ENCODE results near the gene ZNF70.

- TF ChIP-seq SIN3A (IDR thresholded peaks at IDR 0.05; ENCODE audit: borderline replicate concordance, low read depth, low read length) (no peak), CHD2 (IDR thresholded peaks at IDR 0.05; ENCODE audit: low read length, partially characterized antibody) (no peak), CTCF (IDR thresholded peaks at IDR 0.05) (no peak), RXRA (IDR thresholded peaks at IDR 0.05; ENCODE audit: borderline replicate concordance, low read depth) (no peak), MEF2A (IDR thresholded peaks at IDR 0.05; ENCODE audit: borderline replicate concordance, low read depth) (no peak), POLR2AphosphoS5 (IDR thresholded peaks at IDR 0.05; ENCODE audit: low read depth, low read length) (no peak), EZH2phosphoT487 (IDR thresholded peaks at IDR 0.05; ENCODE audit: borderline replicate concordance, low read depth) (no peak), EP300 (IDR thresholded peaks at IDR 0.05; ENCODE audit: borderline replicate concordance in 1 of 2, low read depth in 1 of 2, low read length in 1 of 2) (no peak), RAD21 (IDR thresholded peaks at IDR 0.05; ENCODE audit: low read length) (no peak), MAX (IDR thresholded peaks at IDR 0.05; ENCODE audit: low read depth) (no peak), RFX5 (IDR thresholded peaks at IDR 0.05; ENCODE audit: low read length) (no peak), SMC3 (IDR thresholded peaks at IDR 0.05; ENCODE audit: low read depth, low read length) (no peak)
These were observed 4.2 kb upstream of the ZNF70 start for GRCh38 chr22:23754980-23755636.
